ENCODE results near the gene RIN3.
A peak's percentile ranks its signal among the peaks of the same experiment; 100 is the strongest.
"Not testable (repeated sequence)": the region's sequence is repeated elsewhere in the genome, so short reads cannot be mapped to it uniquely, and the experiment has no call there.

RIN3 gene

GRCh38 chr14:92519246-92520101, 5.9 kb downstream of the RIN3 start:
- DNase-seq = peak in 3 of 42 donors; percentile 28 to 41 (median 35)
- intact Hi-C loops (cut with DNase I) = no loop called here

GRCh38 chr14:92520102-92521057, 6.8 kb downstream of the RIN3 start:
- DNase-seq = peak in 4 of 42 donors; percentile 27 to 61 (median 41)
- intact Hi-C loops (cut with DNase I) = no loop called here

- intact Hi-C loops (cut with DNase I) = no loop called here
- no peak for DNase-seq
Measured at GRCh38 chr14:92521058-92521415, 7.5 kb downstream of the RIN3 start.

GRCh38 chr14:92523752-92524151, 10.2 kb downstream of the RIN3 start:
- intact Hi-C loops (cut with DNase I) = no loop called here
- DNase-seq = peak in 2 of 42 donors; percentile 10

- peak in 3 of 42 donors; percentile 3 to 39 (median 25) for DNase-seq
- intact Hi-C loops (cut with DNase I) = no loop called here
Measured at GRCh38 chr14:92524602-92525185, 11.1 kb downstream of the RIN3 start.

GRCh38 chr14:92525322-92526095, 11.9 kb downstream of the RIN3 start:
- peak in 2 of 42 donors; percentile 16 to 22 for DNase-seq
- intact Hi-C loops (cut with DNase I) = no loop called here

GRCh38 chr14:92527721-92528120, 14.1 kb downstream of the RIN3 start:
- intact Hi-C loops (cut with DNase I) = no loop called here
- DNase-seq = no peak

GRCh38 chr14:92528486-92529100, 15.0 kb downstream of the RIN3 start:
- peak in 2 of 42 donors; percentile 12 to 20 for DNase-seq
- intact Hi-C loops (cut with DNase I) = no loop called here

- no peak for DNase-seq
Measured at GRCh38 chr14:92529903-92530302, 16.3 kb downstream of the RIN3 start.

GRCh38 chr14:92531106-92531873, 17.7 kb downstream of the RIN3 start:
- peak in 2 of 42 donors; percentile 3 to 7 for DNase-seq
- intact Hi-C loops (cut with DNase I) = no loop called here

More at GRCh38 chr14:92529903-92530302, 16.3 kb downstream of the RIN3 start:
- intact Hi-C loops (cut with DNase I) = no loop called here

GRCh38 chr14:92532490-92533163, 19.0 kb downstream of the RIN3 start:
- DNase-seq = peak in 2 of 42 donors; percentile 13 to 17

GRCh38 chr14:92534932-92535643, 21.5 kb downstream of the RIN3 start:
- intact Hi-C loops (cut with DNase I) = no loop called here
- DNase-seq = peak in 2 of 42 donors; percentile 28 to 30

More at GRCh38 chr14:92532490-92533163, 19.0 kb downstream of the RIN3 start:
- intact Hi-C loops (cut with DNase I) = no loop called here

GRCh38 chr14:92536231-92536630, 22.6 kb downstream of the RIN3 start:
- intact Hi-C loops (cut with DNase I) = not testable (repeated sequence)
- peak in 1 of 42 donors; percentile 23 for DNase-seq

GRCh38 chr14:92538412-92538985, 24.9 kb downstream of the RIN3 start:
- intact Hi-C loops (cut with DNase I) = no loop called here
- no peak for DNase-seq

GRCh38 chr14:92539419-92539818, 25.8 kb downstream of the RIN3 start:
- intact Hi-C loops (cut with DNase I) = no loop called here
- DNase-seq = no peak

GRCh38 chr14:92539875-92540274, 26.3 kb downstream of the RIN3 start:
- DNase-seq = no peak
- intact Hi-C loops (cut with DNase I) = no loop called here
